HG03045 (cell line): ENCODE results near the gene SERPINA3.
"Not testable (repeated sequence)": the region's sequence is repeated elsewhere in the genome, so short reads cannot be mapped to it uniquely, and the experiment has no call there.

Experiments used
- ATAC-seq: cut with Tn5 transposase; IDR thresholded peaks from one replicate; pipeline ENCODE4 v1.9.1; 2021; ENCODE audit warnings: mild to moderate bottlenecking, moderate library complexity; ENCODE audit not compliant: unreplicated experiment

The SERPINA3 gene

DNA sequence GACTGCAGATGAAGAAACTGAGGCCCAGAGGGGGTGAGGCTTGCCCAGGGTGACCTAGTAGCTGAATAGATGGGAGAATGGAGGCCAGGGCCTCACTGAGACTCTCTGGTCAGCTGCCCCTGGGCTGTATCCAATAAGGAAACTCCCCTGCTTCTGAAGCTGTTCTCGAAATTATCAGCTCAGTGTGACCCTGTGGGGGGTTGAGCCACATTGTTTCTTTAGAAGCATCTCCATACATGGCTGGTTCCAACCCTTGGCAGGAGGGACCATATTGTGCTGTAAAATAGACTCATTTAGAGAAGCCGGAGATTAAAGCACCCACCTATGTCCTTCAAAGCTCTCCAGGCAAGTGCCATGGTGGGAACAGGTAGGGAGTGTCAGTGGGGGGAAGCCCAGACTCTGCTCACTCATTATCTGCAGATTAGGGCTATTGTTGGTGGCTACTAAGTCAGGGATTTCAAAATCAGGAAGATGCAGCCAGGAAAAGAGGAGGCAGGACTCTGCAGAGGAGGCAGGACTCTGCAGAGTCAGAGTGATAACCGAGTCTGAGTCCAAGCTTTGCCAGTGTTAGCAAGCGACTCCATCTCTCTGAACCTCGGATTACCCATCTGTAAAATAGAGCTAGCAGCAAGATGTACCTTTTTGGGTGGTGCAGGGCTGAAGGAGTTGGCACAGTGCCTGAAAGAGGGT is 27.5 kb upstream of the SERPINA3 start:
- ATAC-seq = no peak

DNA sequence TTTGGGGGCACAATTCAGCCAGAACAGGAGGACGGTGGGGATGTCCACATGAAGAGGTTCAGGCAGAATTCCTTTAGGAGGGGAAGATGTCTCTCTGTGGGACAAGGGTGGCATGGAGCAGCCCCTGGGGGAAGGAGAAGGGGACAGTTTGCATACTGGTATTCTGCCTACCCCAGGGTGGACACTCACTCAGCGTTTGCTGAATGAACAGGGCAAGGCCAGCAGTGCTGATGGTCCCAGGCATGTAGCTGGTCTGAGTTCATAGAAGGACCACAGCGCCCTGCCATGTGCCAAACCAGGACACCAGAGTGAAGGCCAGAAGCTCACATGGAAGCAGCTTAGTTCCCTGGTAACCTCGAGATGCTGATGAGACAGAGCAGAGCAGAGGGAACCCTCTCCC is 25.6 kb upstream of the SERPINA3 start:
- no peak for ATAC-seq

DNA sequence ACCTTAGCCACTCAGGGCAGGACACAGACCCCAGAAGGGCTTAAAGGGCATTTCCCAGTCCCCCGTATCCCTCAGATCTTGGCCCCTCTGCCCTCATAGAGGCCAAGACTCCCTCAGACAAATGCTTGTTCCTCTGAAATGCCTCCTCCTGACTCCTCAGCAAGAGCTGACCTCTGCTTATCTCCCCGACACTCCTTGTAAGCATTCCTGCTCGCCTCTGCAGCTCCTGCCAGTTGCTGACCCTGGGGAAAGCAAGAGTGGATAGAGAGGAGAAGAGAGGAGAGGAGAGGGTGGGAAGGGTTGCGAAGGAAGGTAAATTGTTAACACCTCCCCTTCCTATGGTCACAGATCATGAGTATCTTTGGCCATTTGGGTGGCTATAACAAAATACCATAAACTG is 23.9 kb upstream of the SERPINA3 start:
- ATAC-seq = no peak

DNA sequence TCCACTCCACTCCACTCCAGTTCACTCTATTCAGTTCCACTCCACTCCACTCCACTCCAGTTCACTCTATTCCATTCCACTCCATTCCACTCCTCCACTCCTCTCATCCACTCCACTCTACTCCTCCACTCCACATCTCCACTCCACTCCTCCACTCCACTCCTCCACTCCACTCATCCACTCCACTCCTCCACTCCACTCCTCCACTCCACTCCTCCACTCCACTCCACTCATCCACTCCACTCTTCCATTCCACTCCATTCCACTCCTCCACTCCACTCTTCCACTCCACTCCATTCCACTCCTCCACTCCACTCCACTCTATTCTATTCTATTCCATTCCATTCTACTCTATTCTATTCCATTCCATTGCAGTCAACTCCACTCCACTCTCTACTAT is 21.1 kb upstream of the SERPINA3 start:
- no peak for ATAC-seq

DNA sequence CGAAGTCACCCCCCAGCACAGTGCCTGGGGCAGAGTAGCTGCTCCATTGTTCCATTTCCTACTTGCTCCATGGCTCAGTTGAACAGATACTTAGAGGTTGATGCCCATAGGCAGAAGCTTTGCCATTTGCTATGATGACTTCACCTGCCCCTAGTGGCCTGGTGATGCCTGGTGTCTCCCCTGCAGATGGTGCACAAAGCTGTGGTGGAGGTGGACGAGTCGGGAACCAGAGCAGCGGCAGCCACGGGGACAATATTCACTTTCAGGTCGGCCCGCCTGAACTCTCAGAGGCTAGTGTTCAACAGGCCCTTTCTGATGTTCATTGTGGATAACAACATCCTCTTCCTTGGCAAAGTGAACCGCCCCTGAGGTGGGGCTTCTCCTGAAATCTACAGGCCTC is 20.3 kb upstream of the SERPINA3 start:
- no peak for ATAC-seq

DNA sequence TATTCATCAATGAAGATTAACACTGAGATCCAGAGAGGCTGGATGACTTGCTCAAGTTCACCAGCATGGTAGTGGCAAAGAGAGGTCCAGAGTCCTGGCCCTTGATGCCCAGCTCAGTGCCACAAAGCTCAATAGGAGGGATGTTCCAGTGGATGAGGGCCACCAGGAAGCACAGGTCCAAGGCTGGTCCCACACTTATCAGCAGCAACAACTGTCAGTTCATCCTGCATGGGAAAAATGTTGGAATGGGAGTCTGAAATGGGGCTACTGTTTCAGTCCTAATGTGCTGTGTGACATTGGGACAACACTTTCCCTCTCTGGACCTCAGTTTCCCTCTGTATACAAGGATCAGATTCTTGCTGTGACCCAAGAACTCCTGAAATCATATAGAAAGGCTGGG is 19.7 kb upstream of the SERPINA3 start:
- no peak for ATAC-seq

DNA sequence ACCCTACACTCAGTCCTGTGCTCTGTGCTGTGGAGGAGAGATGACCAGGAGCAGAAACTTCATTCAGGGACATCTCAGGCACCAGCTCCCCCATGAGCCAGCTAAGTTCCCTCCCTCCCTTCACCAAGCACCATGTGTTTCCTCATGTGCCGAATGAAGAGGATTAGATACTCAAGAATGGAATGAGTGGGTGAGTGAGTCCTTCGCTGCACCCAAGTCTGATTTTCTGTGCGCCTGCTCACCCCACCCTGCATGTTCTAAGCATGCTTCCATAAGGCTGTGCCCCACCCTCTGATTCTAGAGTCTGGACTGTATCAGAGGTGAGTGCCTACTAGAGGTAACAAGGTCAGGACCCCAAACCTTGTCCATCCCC is 18.8 kb upstream of the SERPINA3 start:
- ATAC-seq = no peak

DNA sequence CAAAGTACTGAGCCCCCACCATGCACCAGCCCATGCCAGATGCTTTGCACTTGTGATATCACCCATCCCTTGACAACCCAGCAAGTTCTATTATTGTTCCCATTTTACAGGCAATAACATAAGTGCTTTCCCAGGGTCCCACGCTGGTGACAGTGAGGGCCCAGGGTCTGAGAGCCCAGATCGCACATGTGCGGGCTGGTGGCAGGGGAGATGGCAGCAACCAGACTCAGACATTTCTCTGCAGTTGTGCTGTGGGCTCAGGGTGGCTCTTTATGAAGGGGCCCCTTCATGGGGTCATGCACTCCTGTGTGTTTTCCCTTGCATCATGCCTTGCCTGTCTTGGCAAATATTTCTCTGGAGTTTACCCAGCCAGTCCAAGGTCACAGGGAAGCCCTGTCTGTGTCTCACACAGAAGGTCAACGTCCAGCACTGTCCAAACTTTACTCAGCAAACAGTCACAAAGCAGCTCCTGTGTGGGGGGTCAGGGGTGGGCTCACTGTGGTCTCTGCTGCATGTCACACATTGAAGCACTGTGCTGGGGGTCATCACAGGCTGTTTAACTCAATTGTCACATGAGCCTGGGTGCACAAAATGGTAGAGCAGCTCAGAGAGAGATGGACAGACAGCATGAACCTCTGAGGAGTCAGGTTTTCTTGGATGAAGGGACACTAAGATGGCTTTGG is 18.3 kb upstream of the SERPINA3 start:
- ATAC-seq = no peak

DNA sequence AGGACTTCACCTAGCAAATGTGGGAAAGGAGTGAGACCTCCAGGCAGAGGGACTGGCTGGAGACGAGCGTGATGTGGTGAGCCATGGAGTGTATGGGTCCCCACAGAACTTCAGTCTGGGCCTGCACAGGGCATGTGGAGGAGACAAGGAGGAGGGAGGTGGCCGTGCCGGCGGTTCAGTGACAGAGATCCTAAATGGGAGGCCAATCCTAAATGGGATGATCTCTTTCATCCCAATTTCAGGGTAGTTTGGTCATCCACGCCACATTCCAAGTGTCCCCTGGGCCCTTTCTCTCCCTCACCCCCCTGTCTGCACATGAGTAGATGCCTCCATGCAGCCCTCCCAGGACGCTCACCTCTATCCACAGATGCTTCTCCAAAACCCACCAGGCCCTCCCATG is 17.8 kb upstream of the SERPINA3 start:
- no peak for ATAC-seq

DNA sequence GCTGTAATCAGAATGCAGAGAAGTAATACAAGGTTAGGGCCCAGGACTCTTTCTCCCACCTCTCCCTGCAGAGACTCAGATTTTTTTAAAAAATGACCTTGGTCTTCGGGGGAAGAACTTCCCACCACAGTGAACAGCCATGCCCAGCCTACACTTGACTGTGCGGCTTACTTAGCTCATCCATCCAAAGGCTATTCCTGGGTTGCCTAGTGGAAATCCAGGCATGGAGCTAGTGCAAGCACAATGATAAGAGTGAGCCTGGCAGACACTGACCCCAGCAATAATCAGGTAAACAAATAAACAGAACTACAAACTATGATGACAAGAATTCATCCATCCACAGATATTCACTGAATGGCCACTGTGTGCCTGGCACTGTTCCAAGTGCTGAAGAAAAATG is 16.3 kb upstream of the SERPINA3 start:
- no peak for ATAC-seq

DNA sequence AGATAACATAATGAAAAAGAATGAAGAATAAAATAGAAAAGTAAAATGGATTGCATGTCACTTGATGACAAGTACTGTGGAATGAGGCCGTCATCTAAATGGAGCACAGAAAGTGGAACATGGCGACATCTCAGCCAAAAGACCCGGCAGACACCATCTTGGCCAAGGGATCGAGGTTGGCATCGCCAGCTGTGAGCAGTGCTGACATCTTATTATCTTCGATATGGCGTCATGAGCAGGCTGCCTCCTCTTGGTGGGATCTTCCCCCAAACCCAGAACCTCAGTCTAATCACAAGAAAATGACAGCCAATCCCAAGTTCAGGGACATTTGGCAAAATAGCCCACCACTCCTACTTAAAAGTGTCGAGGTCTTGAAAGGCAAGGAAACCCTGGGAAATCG is 15.8 kb upstream of the SERPINA3 start:
- ATAC-seq = no peak

DNA sequence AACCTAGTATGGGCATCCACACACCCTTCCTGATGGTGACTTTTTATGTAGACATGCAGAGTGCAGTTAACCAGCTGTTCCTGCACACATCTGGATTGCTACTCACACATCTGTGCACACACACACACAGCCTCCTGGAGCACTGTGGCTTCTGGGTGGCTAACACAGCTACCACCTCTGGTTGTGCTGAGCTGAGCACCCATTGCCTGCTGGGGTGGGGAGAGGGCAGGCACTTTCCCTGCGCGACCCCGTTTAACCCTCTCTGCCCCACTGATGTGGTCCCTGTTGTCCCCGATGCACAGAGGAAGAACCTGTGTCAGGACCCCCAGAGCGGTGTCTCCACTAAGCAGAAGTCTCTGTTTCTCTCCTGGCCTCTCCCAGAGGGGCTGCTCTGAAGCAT is 14.4 kb upstream of the SERPINA3 start:
- ATAC-seq = no peak

DNA sequence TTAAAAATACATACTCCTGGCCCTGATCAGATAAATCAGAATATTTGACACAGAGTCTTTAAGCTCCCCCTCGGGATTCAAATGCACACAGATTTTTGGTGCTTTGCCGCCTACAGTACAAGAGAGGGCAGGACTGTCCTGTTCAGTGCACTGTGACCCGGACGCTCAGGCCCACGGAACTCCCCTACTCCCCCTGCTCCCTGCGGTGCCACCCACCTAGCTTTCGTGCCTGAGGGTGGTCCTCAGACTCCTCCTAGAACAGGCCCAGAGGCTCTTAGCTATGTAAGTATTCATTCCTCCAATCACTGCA is 13.7 kb upstream of the SERPINA3 start:
- no peak for ATAC-seq

DNA sequence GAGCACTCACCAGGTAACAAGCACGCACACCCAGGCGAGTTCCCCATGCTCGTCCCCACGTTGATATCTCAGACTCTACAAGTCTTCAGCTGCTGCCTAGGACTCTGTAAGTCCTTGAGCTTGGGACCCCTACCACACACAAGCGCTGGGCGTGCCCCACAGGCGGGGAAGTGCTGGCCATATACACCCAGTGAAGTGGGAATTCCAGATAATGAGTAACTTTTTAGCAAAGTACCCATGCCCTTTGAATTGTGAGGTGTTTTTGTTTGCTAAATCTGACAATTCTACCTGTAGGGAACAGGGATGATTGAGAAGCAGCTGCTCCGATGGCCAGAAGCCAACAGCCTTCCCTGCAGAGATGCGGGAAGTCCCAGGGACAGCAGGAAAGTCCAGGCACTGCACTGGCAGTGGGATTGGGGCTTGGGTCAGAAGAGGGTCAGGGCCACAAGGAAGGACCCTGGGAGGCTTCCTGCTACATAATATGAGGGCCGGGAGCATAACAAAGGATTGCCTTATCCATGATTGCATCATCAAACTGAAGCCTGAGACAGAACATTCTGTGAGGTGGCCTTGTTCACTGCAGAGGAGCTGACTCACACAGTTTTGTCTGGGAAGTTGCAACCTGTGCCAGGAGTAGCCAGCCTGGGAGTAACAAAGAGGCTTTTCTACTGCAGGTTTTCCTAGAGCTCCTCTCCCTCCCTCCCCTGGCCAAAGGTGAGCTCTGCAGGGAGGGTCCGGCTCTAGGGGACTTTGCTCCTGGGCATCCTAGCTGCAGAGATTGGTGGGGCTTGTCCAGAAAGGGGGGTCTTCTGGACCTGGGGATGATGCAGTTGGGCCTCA is 13.2 kb upstream of the SERPINA3 start:
- no peak for ATAC-seq

DNA sequence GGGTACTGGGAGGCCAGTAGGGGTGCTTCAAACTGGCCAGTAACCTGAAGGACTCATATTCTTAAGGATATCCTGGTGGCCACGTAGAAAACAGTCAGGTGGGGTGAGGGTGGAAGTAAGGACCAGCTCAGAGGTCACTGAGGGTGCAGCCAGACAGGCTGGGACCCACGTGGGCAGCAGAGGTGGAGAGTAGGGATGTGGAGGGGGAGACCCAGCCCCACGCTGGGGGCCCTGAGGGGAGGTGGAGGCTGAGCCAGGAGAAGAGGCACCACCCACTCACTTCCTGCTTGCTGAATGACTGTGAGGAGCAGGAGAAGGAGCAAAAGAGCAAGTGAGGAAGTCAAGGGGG is 12.6 kb upstream of the SERPINA3 start:
- no peak for ATAC-seq

DNA sequence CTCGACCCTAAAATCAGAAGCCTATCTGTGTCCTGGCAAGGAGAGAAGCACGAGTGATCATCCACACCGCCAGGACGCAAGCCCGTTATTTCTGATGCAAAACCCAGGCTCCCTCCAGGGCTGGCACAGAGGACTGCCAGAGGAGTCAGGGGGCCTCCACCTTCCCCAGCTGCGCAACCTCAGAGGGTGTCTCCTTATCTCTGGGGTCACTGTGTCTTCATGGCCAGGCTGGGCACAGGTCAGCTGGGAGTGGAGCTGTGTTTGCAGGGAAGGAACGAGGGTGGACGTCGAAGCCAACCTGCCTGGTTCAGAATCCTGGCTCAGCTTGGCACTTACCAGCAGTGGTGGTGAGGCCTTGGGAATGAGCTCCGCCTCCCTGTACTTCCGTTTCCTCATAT is 12.0 kb upstream of the SERPINA3 start:
- no peak for ATAC-seq

DNA sequence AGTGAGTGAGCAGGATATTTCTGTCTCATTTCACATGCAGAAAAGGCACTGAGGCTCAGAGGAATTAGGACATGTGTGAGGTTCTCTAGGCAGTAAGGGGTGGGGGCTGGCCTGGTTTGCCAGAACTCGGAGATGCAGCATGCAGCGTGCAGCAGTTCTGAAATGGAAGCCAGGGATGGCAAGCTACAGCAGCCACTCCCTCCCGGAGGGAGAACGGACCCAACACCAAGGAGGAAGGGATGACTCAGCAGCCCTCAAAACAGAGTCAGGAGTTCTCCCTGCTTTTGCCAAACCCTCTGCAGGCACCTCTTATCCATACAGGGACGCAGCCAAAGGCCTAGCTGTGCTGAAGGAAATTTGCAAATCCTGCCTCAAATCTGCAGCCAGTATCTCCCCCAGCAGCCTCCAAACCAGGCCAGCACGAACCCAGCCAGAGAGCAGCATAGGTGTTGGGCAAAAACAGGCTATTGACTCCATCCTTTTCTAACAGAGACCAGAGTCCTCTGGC is 10.3 kb upstream of the SERPINA3 start:
- ATAC-seq = no peak

DNA sequence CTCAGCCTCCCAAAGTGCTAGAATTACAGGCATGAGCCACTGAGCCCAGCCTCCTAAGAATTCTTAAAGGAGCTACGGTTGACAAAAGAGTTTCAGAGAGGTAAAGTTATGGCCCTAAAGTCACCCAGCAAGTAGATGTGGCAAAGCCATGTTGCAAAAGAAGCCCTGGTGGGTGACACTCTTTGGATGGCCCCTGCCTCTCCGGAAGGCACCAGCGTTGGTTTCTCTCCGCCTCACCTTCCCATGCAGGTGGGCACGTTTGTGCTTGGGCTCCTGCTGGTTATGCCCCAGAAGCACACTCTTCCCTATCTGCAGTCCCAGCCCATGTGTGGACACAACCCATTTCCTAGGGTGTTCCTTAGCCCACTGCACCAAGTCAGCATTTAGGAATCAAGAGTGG is 9.5 kb upstream of the SERPINA3 start:
- ATAC-seq = no peak

DNA sequence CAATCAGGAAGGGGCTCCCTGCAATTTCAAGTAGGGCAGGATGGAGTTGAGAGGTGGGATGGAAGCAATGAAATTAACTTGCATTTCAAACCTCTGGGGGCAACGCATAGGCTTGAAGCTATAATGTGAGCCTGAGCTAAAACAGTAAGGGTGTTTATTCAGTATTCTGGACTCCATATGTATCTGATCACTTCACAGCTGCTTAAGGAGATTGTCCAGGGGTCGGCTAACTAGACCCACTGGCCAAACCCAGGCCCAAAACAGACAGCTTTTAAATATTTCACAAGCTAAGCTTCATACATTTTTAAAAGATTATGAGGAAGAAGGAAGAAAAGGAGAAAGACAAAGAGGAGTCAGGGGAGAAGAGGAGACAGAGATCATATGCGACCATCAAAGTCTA is 6.8 kb upstream of the SERPINA3 start:
- ATAC-seq = no peak

DNA sequence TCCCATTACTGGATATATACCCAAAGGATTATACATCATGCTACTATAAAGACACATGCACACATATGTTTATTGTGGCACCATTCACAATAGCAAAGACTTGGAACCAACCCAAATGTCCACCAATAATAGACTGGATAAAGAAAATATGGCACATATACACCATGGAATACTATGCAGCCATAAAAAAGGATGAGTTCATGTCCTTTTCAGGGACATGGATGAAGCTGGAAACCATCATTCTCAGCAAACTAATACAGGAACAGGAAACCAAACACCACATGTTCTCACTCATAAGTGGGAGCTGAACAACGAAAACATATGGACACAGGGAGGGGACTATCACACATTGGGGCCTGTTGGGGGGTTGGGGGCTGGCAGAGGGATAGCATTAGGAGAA is 3.2 kb upstream of the SERPINA3 start:
- not testable (repeated sequence) for ATAC-seq

DNA sequence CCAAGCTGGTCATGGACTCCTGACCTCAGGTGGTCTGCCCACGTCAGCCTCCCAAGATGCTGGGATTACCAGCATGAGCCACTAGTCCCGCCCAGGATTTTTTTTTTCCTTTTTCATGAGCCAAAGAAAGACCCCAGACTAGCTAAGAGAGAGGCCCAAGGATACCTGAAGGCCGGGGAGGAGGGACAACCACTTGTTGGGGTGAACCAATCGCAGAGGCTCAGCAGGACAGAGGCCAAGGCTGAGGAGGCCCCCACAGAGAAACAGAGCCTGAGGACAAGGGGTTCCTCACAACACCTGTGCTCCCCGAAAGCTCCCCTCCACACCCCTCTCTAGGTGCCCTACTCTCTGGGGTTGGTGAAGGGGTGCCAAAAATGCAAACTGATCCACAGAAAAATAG is 1.0 kb upstream of the SERPINA3 start:
- ATAC-seq = no peak
